ENCODE measurements around the gene MLLT10. TPM values are rescaled to one million over a fixed set of nuclear protein-coding genes. Genes with fewer than 3 reads are reported as not detected.
"Not testable (repeated sequence)": the region's sequence is repeated elsewhere in the genome, so short reads cannot be mapped to it uniquely, and the experiment has no call there.

Gene MLLT10
- total RNA-seq, 2 experiments from 2014 or later: 44.1 to 47.2 TPM

GRCh38 chr10:21628023-21628422 lies 94.0 kb downstream of the MLLT10 start:
- Mint-ChIP-seq H3K27me3 (no peaks in the 10 kb centered on the region), H3K9me3 (no peaks in the 10 kb centered on the region), H3K27ac (no peak overlapping the region), H3K4me1 (peaks cover 26% of the 10 kb centered on the region), H3K36me3 (ENCODE audit: low read depth) (peaks cover 67% of the 10 kb centered on the region), H3K4me3 (no peak overlapping the region)
- ChIA-PET POLR2A (no interaction called here), CTCF (interaction anchor here (1.2 kb wide), 1 partner anchor 20 kb away, joined by 3 read pairs; no protein-coding TSS in a partner anchor)
- no peak for DNase-seq

GRCh38 chr10:21628645-21629044 lies 94.6 kb downstream of the MLLT10 start:
- POLR2A ChIA-PET, DNase-seq, H3K4me3 Mint-ChIP-seq, H3K27me3 Mint-ChIP-seq, H3K27ac Mint-ChIP-seq, H3K9me3 Mint-ChIP-seq: not testable (repeated sequence)
- Mint-ChIP-seq H3K4me1 (peaks cover 26% of the 10 kb centered on the region), H3K36me3 (ENCODE audit: low read depth) (peaks cover 65% of the 10 kb centered on the region)
- CTCF ChIA-PET: interaction anchor here (0.6 to 1.2 kb wide), 2 partner anchors 21 to 84 kb away, joined by 3 read pairs; no protein-coding TSS in a partner anchor

- Mint-ChIP-seq H3K36me3 (ENCODE audit: low read depth) (peaks cover 50% of the 10 kb centered on the region), H3K27ac (no peak overlapping the region), H3K4me1 (peaks cover 16% of the 10 kb centered on the region), H3K9me3 (no peaks in the 10 kb centered on the region), H3K4me3 (no peak overlapping the region), H3K27me3 (no peaks in the 10 kb centered on the region)
- ChIA-PET CTCF (interaction anchor here (1.2 kb wide), 1 partner anchor 138 kb away, joined by 3 read pairs; no protein-coding TSS in a partner anchor), POLR2A (no interaction called here)
- DNase-seq: no peak
These were observed 100.8 kb downstream of the MLLT10 start for GRCh38 chr10:21634599-21635365.

- Mint-ChIP-seq H3K4me3 (no peak overlapping the region), H3K27ac (no peak overlapping the region)
- CTCF ChIA-PET: interaction anchor here (1.2 to 1.6 kb wide), 2 partner anchors 10 to 37 kb away, joined by 3 to 4 read pairs; no protein-coding TSS in a partner anchor
These were observed 103.8 kb downstream of the MLLT10 start for GRCh38 chr10:21637795-21638194.

GRCh38 chr10:21638681-21639080 lies 104.6 kb downstream of the MLLT10 start:
- Mint-ChIP-seq H3K9me3 (no peaks in the 10 kb centered on the region), H3K27ac (no peak overlapping the region), H3K36me3 (ENCODE audit: low read depth) (peaks cover 29% of the 10 kb centered on the region), H3K27me3 (no peaks in the 10 kb centered on the region), H3K4me1 (peaks cover 6% of the 10 kb centered on the region), H3K4me3 (no peak overlapping the region)
- DNase-seq: no peak
- CTCF ChIA-PET: interaction anchor here (1.2 kb wide), 1 partner anchor 36 kb away, joined by 3 read pairs; no protein-coding TSS in a partner anchor
- POLR2A ChIA-PET: no interaction called here

More at GRCh38 chr10:21637795-21638194, 103.8 kb downstream of the MLLT10 start:
- H3K9me3 Mint-ChIP-seq: no peaks in the 10 kb centered on the region
- H3K4me1 Mint-ChIP-seq: peaks cover 6% of the 10 kb centered on the region
- peaks cover 29% of the 10 kb centered on the region for H3K36me3 Mint-ChIP-seq (ENCODE audit: low read depth)
- no peak for DNase-seq
- POLR2A ChIA-PET: no interaction called here
- H3K27me3 Mint-ChIP-seq: no peaks in the 10 kb centered on the region

GRCh38 chr10:21648040-21648439 lies 114.0 kb downstream of the MLLT10 start:
- ChIA-PET CTCF (no interaction called here), POLR2A (no interaction called here)
- DNase-seq: no peak
- peaks cover 17% of the 10 kb centered on the region for H3K4me1 Mint-ChIP-seq
- no peaks in the 10 kb centered on the region for H3K27me3 Mint-ChIP-seq
- H3K36me3 Mint-ChIP-seq (ENCODE audit: low read depth): peaks cover 32% of the 10 kb centered on the region
- no peak overlapping the region for H3K4me3 Mint-ChIP-seq
- H3K27ac Mint-ChIP-seq: no peak overlapping the region
- H3K9me3 Mint-ChIP-seq: peaks cover 2% of the 10 kb centered on the region

GRCh38 chr10:21649454-21649872 lies 115.4 kb downstream of the MLLT10 start:
- CTCF ChIA-PET: no interaction called here

GRCh38 chr10:21650353-21650752 lies 116.3 kb downstream of the MLLT10 start:
- Mint-ChIP-seq H3K9me3 (peaks cover 2% of the 10 kb centered on the region), H3K4me3 (no peak overlapping the region), H3K4me1 (peaks cover 17% of the 10 kb centered on the region), H3K36me3 (ENCODE audit: low read depth) (peaks cover 25% of the 10 kb centered on the region), H3K27ac (no peak overlapping the region), H3K27me3 (no peaks in the 10 kb centered on the region)
- ChIA-PET POLR2A (no interaction called here), CTCF (no interaction called here)
- DNase-seq: no peak

More at GRCh38 chr10:21649454-21649872, 115.4 kb downstream of the MLLT10 start:
- POLR2A ChIA-PET: interaction anchor here (0.6 kb wide), 1 partner anchor 721 kb away, joined by 3 read pairs; no protein-coding TSS in a partner anchor
- Mint-ChIP-seq H3K27me3 (no peaks in the 10 kb centered on the region), H3K4me1 (peaks cover 17% of the 10 kb centered on the region), H3K27ac (peak overlapping the region; percentile 81), H3K4me3 (no peak overlapping the region), H3K36me3 (ENCODE audit: low read depth) (peaks cover 29% of the 10 kb centered on the region), H3K9me3 (peaks cover 2% of the 10 kb centered on the region)
- peak; percentile 32 for DNase-seq

GRCh38 chr10:21655236-21655635 lies 121.2 kb downstream of the MLLT10 start:
- CTCF ChIA-PET: interaction anchor here (0.9 kb wide), 1 partner anchor 10 kb away, joined by 3 read pairs; no protein-coding TSS in a partner anchor
- Mint-ChIP-seq H3K36me3 (ENCODE audit: low read depth) (no peaks in the 10 kb centered on the region), H3K27ac (no peak overlapping the region), H3K4me3 (no peak overlapping the region), H3K4me1 (peaks cover 2% of the 10 kb centered on the region), H3K27me3 (no peaks in the 10 kb centered on the region), H3K9me3 (no peaks in the 10 kb centered on the region)
- POLR2A ChIA-PET: no interaction called here
- no peak for DNase-seq

GRCh38 chr10:21655687-21656086 lies 121.7 kb downstream of the MLLT10 start:
- ChIA-PET CTCF (interaction anchor here (0.5 to 0.9 kb wide), 2 partner anchors 10 to 19 kb away, joined by 3 read pairs; no protein-coding TSS in a partner anchor), POLR2A (no interaction called here)
- no peak overlapping the region for H3K4me3 Mint-ChIP-seq
- H3K4me1 Mint-ChIP-seq: peaks cover 2% of the 10 kb centered on the region
- no peaks in the 10 kb centered on the region for H3K27me3 Mint-ChIP-seq
- no peaks in the 10 kb centered on the region for H3K9me3 Mint-ChIP-seq
- H3K27ac Mint-ChIP-seq: no peak overlapping the region
- DNase-seq: no peak
- H3K36me3 Mint-ChIP-seq (ENCODE audit: low read depth): no peaks in the 10 kb centered on the region

- DNase-seq: no peak
- CTCF ChIA-PET: no interaction called here
- no peaks in the 10 kb centered on the region for H3K9me3 Mint-ChIP-seq
- POLR2A ChIA-PET: no interaction called here
- H3K36me3 Mint-ChIP-seq (ENCODE audit: low read depth): peaks cover 4% of the 10 kb centered on the region
- H3K4me3 Mint-ChIP-seq: no peak overlapping the region
- no peaks in the 10 kb centered on the region for H3K27me3 Mint-ChIP-seq
- no peak overlapping the region for H3K27ac Mint-ChIP-seq
- H3K4me1 Mint-ChIP-seq: peaks cover 17% of the 10 kb centered on the region
These were observed 127.1 kb downstream of the MLLT10 start for GRCh38 chr10:21661087-21661486.

GRCh38 chr10:21661935-21662334 lies 127.9 kb downstream of the MLLT10 start:
- H3K4me1 Mint-ChIP-seq: peaks cover 17% of the 10 kb centered on the region
- ChIA-PET POLR2A (no interaction called here), CTCF (interaction anchor here (0.7 kb wide), 1 partner anchor 25 kb away, joined by 3 read pairs; no protein-coding TSS in a partner anchor)
- H3K4me3 Mint-ChIP-seq: no peak overlapping the region
- no peak overlapping the region for H3K27ac Mint-ChIP-seq
- H3K9me3 Mint-ChIP-seq: no peaks in the 10 kb centered on the region
- DNase-seq: no peak
- H3K36me3 Mint-ChIP-seq (ENCODE audit: low read depth): peaks cover 4% of the 10 kb centered on the region
- H3K27me3 Mint-ChIP-seq: no peaks in the 10 kb centered on the region

- H3K9me3 Mint-ChIP-seq: no peaks in the 10 kb centered on the region
- CTCF ChIA-PET: interaction anchor here (0.7 kb wide), 1 partner anchor 24 kb away, joined by 3 read pairs; no protein-coding TSS in a partner anchor
These were observed 128.6 kb downstream of the MLLT10 start for GRCh38 chr10:21662635-21663034.

More at GRCh38 chr10:21662635-21663034, 128.6 kb downstream of the MLLT10 start:
- POLR2A ChIA-PET: no interaction called here
- Mint-ChIP-seq H3K27ac (no peak overlapping the region), H3K4me1 (peaks cover 19% of the 10 kb centered on the region), H3K4me3 (no peak overlapping the region), H3K36me3 (ENCODE audit: low read depth) (peaks cover 5% of the 10 kb centered on the region), H3K27me3 (no peaks in the 10 kb centered on the region)
- DNase-seq: no peak
